Measurements from ENCODE around the gene PPP1R7. TPM values are rescaled to one million over a fixed set of nuclear protein-coding genes. Genes with fewer than 3 reads are reported as not detected.
"Not testable (repeated sequence)": the region's sequence is repeated elsewhere in the genome, so short reads cannot be mapped to it uniquely, and the experiment has no call there.

PPP1R7 gene
- polyA plus RNA-seq (2013, experiment 1 of 2), result 65.2 TPM
- polyA plus RNA-seq (2013, experiment 2 of 2), result 64.8 TPM

- Histone ChIP-seq H3K36me3 (ENCODE audit: control insufficient read depth, insufficient read depth, low read length) (peaks cover 7% of the 10 kb centered on the region), H3K4me3 (ENCODE audit: extremely low read depth, insufficient read depth, low read length, poor library complexity, severe bottlenecking) (peak within 1 kb of the TSS; percentile 90), H3K27ac (ENCODE audit: low read depth, low read length, severe bottlenecking) (peak within 1 kb of the TSS; percentile 36), H3K4me1 (ENCODE audit: control insufficient read depth, insufficient read depth, low read length, poor library complexity, severe bottlenecking) (peaks cover 9% of the 10 kb centered on the region), H3K9me3 (ENCODE audit: control insufficient read depth, low read length) (no peaks in the 10 kb centered on the region)
- 0% methylated on average over 69 to 72 of the region's 73 CpGs for WGBS, 2 experiments (ENCODE audit: insufficient coverage in 2 of 2)
Observed at GRCh38 chr2:241149925-241150659, at the start of gene PPP1R7. Gene PPP1R7, plus strand, starts transcription at chr2:241150467. Its CDS starts 29 bp downstream, at chr2:241150496.

- 0 to 1% methylated on average over 42 to 45 of the region's 56 CpGs for WGBS, 2 experiments (ENCODE audit: insufficient coverage in 2 of 2)
- peak within 1 kb of the TSS; percentile 91 for H3K4me3 ChIP-seq (ENCODE audit: extremely low read depth, insufficient read depth, low read length, poor library complexity, severe bottlenecking)
- H3K9me3 ChIP-seq (ENCODE audit: control insufficient read depth, low read length), result no peaks in the 10 kb centered on the region
- peaks cover 31% of the 10 kb centered on the region for H3K36me3 ChIP-seq (ENCODE audit: control insufficient read depth, insufficient read depth, low read length)
- no peaks in the 10 kb centered on the region for H3K4me1 ChIP-seq (ENCODE audit: control insufficient read depth, insufficient read depth, low read length, poor library complexity, severe bottlenecking)
- H3K27ac ChIP-seq (ENCODE audit: low read depth, low read length, severe bottlenecking), result peak within 1 kb of the TSS; percentile 29
Observed at GRCh38 chr2:241102239-241102803, 47.9 kb upstream of the PPP1R7 start, which contains the start of gene MTERF4. Gene MTERF4, minus strand, starts transcription at chr2:241102287. Its CDS starts 14 bp downstream, at chr2:241102273.

- Histone ChIP-seq H3K36me3 (ENCODE audit: control insufficient read depth, insufficient read depth, low read length) (peaks cover 31% of the 10 kb centered on the region), H3K4me3 (ENCODE audit: extremely low read depth, insufficient read depth, low read length, poor library complexity, severe bottlenecking) (peak overlapping the region; percentile 91), H3K4me1 (ENCODE audit: control insufficient read depth, insufficient read depth, low read length, poor library complexity, severe bottlenecking) (no peaks in the 10 kb centered on the region), H3K9me3 (ENCODE audit: control insufficient read depth, low read length) (no peaks in the 10 kb centered on the region), H3K27ac (ENCODE audit: low read depth, low read length, severe bottlenecking) (no peak overlapping the region)
- 59 to 77% methylated on average over 5 of the region's 5 CpGs for WGBS, 2 experiments (ENCODE audit: insufficient coverage in 2 of 2)
Observed at GRCh38 chr2:241103176-241103595, 47.1 kb upstream of the PPP1R7 start.

- not testable (repeated sequence) for H3K27ac ChIP-seq (ENCODE audit: low read depth, low read length, severe bottlenecking); H3K4me1 ChIP-seq (ENCODE audit: control insufficient read depth, insufficient read depth, low read length, poor library complexity, severe bottlenecking); H3K4me3 ChIP-seq (ENCODE audit: extremely low read depth, insufficient read depth, low read length, poor library complexity, severe bottlenecking); H3K9me3 ChIP-seq (ENCODE audit: control insufficient read depth, low read length)
- 91 to 97% methylated on average over 8 to 9 of the region's 10 CpGs for WGBS, 2 experiments (ENCODE audit: insufficient coverage in 2 of 2)
- H3K36me3 ChIP-seq (ENCODE audit: control insufficient read depth, insufficient read depth, low read length), result peaks cover 17% of the 10 kb centered on the region
Observed at GRCh38 chr2:241104611-241105010, 45.7 kb upstream of the PPP1R7 start.

GRCh38 chr2:241105641-241106040, 44.6 kb upstream of the PPP1R7 start:
- no peak overlapping the region for H3K27ac ChIP-seq (ENCODE audit: low read depth, low read length, severe bottlenecking)
- no peaks in the 10 kb centered on the region for H3K4me1 ChIP-seq (ENCODE audit: control insufficient read depth, insufficient read depth, low read length, poor library complexity, severe bottlenecking)
- no peaks in the 10 kb centered on the region for H3K9me3 ChIP-seq (ENCODE audit: control insufficient read depth, low read length)
- H3K4me3 ChIP-seq (ENCODE audit: extremely low read depth, insufficient read depth, low read length, poor library complexity, severe bottlenecking), result no peak overlapping the region
- peaks cover 13% of the 10 kb centered on the region for H3K36me3 ChIP-seq (ENCODE audit: control insufficient read depth, insufficient read depth, low read length)
- WGBS, 2 experiments (ENCODE audit: insufficient coverage in 2 of 2), result 71 to 84% methylated on average over 2 to 3 of the region's 3 CpGs

- 90 to 94% methylated on average over 6 to 7 of the region's 9 CpGs for WGBS, 2 experiments (ENCODE audit: insufficient coverage in 2 of 2)
- Histone ChIP-seq H3K4me3 (ENCODE audit: extremely low read depth, insufficient read depth, low read length, poor library complexity, severe bottlenecking) (no peak overlapping the region), H3K4me1 (ENCODE audit: control insufficient read depth, insufficient read depth, low read length, poor library complexity, severe bottlenecking) (no peaks in the 10 kb centered on the region), H3K9me3 (ENCODE audit: control insufficient read depth, low read length) (no peaks in the 10 kb centered on the region), H3K27ac (ENCODE audit: low read depth, low read length, severe bottlenecking) (no peak overlapping the region), H3K36me3 (ENCODE audit: control insufficient read depth, insufficient read depth, low read length) (peaks cover 10% of the 10 kb centered on the region)
Observed at GRCh38 chr2:241107031-241107783, 43.1 kb upstream of the PPP1R7 start.

- peak overlapping the region; percentile 10 for H3K27ac ChIP-seq (ENCODE audit: low read depth, low read length, severe bottlenecking)
- 90% methylated on average over 24 to 27 of the region's 35 CpGs for WGBS, 2 experiments (ENCODE audit: insufficient coverage in 2 of 2)
- no peaks in the 10 kb centered on the region for H3K9me3 ChIP-seq (ENCODE audit: control insufficient read depth, low read length)
- no peaks in the 10 kb centered on the region for H3K4me1 ChIP-seq (ENCODE audit: control insufficient read depth, insufficient read depth, low read length, poor library complexity, severe bottlenecking)
- no peak overlapping the region for H3K4me3 ChIP-seq (ENCODE audit: extremely low read depth, insufficient read depth, low read length, poor library complexity, severe bottlenecking)
- peaks cover 10% of the 10 kb centered on the region for H3K36me3 ChIP-seq (ENCODE audit: control insufficient read depth, insufficient read depth, low read length)
Observed at GRCh38 chr2:241108271-241109209, 41.7 kb upstream of the PPP1R7 start.

- WGBS, 2 experiments (ENCODE audit: insufficient coverage in 2 of 2), result 94 to 98% methylated on average over 10 to 12 of the region's 14 CpGs
- no peak overlapping the region for H3K4me3 ChIP-seq (ENCODE audit: extremely low read depth, insufficient read depth, low read length, poor library complexity, severe bottlenecking)
- H3K4me1 ChIP-seq (ENCODE audit: control insufficient read depth, insufficient read depth, low read length, poor library complexity, severe bottlenecking), result no peaks in the 10 kb centered on the region
- H3K36me3 ChIP-seq (ENCODE audit: control insufficient read depth, insufficient read depth, low read length), result peaks cover 15% of the 10 kb centered on the region
- no peak overlapping the region for H3K27ac ChIP-seq (ENCODE audit: low read depth, low read length, severe bottlenecking)
- no peaks in the 10 kb centered on the region for H3K9me3 ChIP-seq (ENCODE audit: control insufficient read depth, low read length)
Observed at GRCh38 chr2:241109210-241110088, 40.8 kb upstream of the PPP1R7 start.

GRCh38 chr2:241110089-241110606, 40.1 kb upstream of the PPP1R7 start:
- Histone ChIP-seq H3K36me3 (ENCODE audit: control insufficient read depth, insufficient read depth, low read length) (peaks cover 15% of the 10 kb centered on the region), H3K4me1 (ENCODE audit: control insufficient read depth, insufficient read depth, low read length, poor library complexity, severe bottlenecking) (no peaks in the 10 kb centered on the region), H3K4me3 (ENCODE audit: extremely low read depth, insufficient read depth, low read length, poor library complexity, severe bottlenecking) (no peak overlapping the region), H3K27ac (ENCODE audit: low read depth, low read length, severe bottlenecking) (no peak overlapping the region), H3K9me3 (ENCODE audit: control insufficient read depth, low read length) (no peaks in the 10 kb centered on the region)
- WGBS, 2 experiments (ENCODE audit: insufficient coverage in 2 of 2), result 89 to 91% methylated on average over 9 of the region's 9 CpGs

Data from mesodermal cell (in vitro differentiated cells).